ENCODE results near the gene KLRD1. TPM values are rescaled to one million over a fixed set of nuclear protein-coding genes. Genes with fewer than 3 reads are reported as not detected.
"Not testable (repeated sequence)": the region's sequence is repeated elsewhere in the genome, so short reads cannot be mapped to it uniquely, and the experiment has no call there.

Gene KLRD1
- total and polyA plus RNA-seq, 10 donors: 1.7 to 60.3 (median 29.0) TPM

- intact Hi-C loops (cut with DNase I; ENCODE audit: low total_unique reads): no loop called here
- TF ChIP-seq POLR2AphosphoS5 (IDR thresholded peaks at IDR 0.05): no peak
- Histone ChIP-seq H3K36me3 (no peaks in the 10 kb centered on the region), H3K9me3 (no peaks in the 10 kb centered on the region), H3K4me3 (no peak overlapping the region), H3K27ac (no peak overlapping the region), H3K27me3 (replicated peaks in 1 of 7) (no peaks in the 10 kb centered on the region), H3K4me1 (peaks cover 0 to 6% (median 0%) of the 10 kb centered on the region in 6 donors)
- no peak for DNase-seq
- WGBS, 5 donors: 77 to 97% (median 84%) methylated on average over 1 of the region's 1 CpG
Measured at GRCh38 chr12:10341892-10342509, 34.3 kb downstream of the KLRD1 start.

GRCh38 chr12:10351457-10351856, 43.8 kb downstream of the KLRD1 start:
- H3K36me3 ChIP-seq; DNase-seq; H3K4me3 ChIP-seq; H3K27me3 ChIP-seq (replicated peaks in 1 of 7); intact Hi-C loops (cut with DNase I; ENCODE audit: low total_unique reads); H3K4me1 ChIP-seq; H3K27ac ChIP-seq: not testable (repeated sequence)
- 50 to 76% (median 57%) methylated on average over 3 of the region's 3 CpGs for WGBS, 5 donors
- H3K9me3 ChIP-seq: peaks cover 0 to 11% (median 0%) of the 10 kb centered on the region in 8 donors

- Histone ChIP-seq H3K36me3 (no peaks in the 10 kb centered on the region), H3K9me3 (peaks cover 0 to 11% (median 0%) of the 10 kb centered on the region in 8 donors), H3K27me3 (replicated peaks in 1 of 7) (no peaks in the 10 kb centered on the region), H3K4me3 (no peak overlapping the region), H3K4me1 (no peaks in the 10 kb centered on the region), H3K27ac (no peak overlapping the region)
- intact Hi-C loops (cut with DNase I; ENCODE audit: low total_unique reads): no loop called here
- 62 to 82% (median 75%) methylated on average over 4 of the region's 4 CpGs for WGBS, 5 donors
- no peak for TF ChIP-seq POLR2A (IDR thresholded peaks at IDR 0.05)
- no peak for TF ChIP-seq POLR2AphosphoS5 (IDR thresholded peaks at IDR 0.05)
- TF ChIP-seq CTCF (IDR thresholded peaks at IDR 0.05 in 8 of 11, conservative IDR thresholded peaks at IDR 0.05 in 3 of 11): no peak
- no peak for DNase-seq
Measured at GRCh38 chr12:10354071-10354470, 46.4 kb downstream of the KLRD1 start.

- H3K4me1 ChIP-seq: no peaks in the 10 kb centered on the region
- H3K9me3 ChIP-seq: peaks cover 0 to 11% (median 0%) of the 10 kb centered on the region in 8 donors
- intact Hi-C loops (cut with DNase I; ENCODE audit: low total_unique reads): no loop called here
- no peak for TF ChIP-seq POLR2A (IDR thresholded peaks at IDR 0.05)
- no peak overlapping the region for H3K27ac ChIP-seq
- no peak overlapping the region for H3K4me3 ChIP-seq
- no peaks in the 10 kb centered on the region for H3K27me3 ChIP-seq (replicated peaks in 1 of 7)
- no peaks in the 10 kb centered on the region for H3K36me3 ChIP-seq
- 31 to 85% (median 69%) methylated on average over 2 of the region's 2 CpGs for WGBS, 5 donors
- no peak for DNase-seq
Measured at GRCh38 chr12:10354502-10354901, 46.8 kb downstream of the KLRD1 start.

GRCh38 chr12:10358131-10358530, 50.5 kb downstream of the KLRD1 start:
- Histone ChIP-seq H3K4me1 (peaks cover 0 to 9% (median 2%) of the 10 kb centered on the region in 6 donors), H3K4me3 (no peak overlapping the region), H3K9me3 (no peaks in the 10 kb centered on the region), H3K27me3 (replicated peaks in 1 of 7) (no peaks in the 10 kb centered on the region), H3K36me3 (no peaks in the 10 kb centered on the region), H3K27ac (no peak overlapping the region)
- DNase-seq: no peak
- TF ChIP-seq POLR2AphosphoS5 (IDR thresholded peaks at IDR 0.05) (no peak), CTCF (IDR thresholded peaks at IDR 0.05 in 8 of 11, conservative IDR thresholded peaks at IDR 0.05 in 3 of 11) (no peak), POLR2A (IDR thresholded peaks at IDR 0.05) (no peak)
- intact Hi-C loops (cut with DNase I; ENCODE audit: low total_unique reads): no loop called here
- WGBS, 5 donors: 71 to 87% (median 78%) methylated on average over 5 of the region's 5 CpGs
